Epithelial cell of esophagus (primary cell): ENCODE results near the gene NAPA.

ENCODE experiments used
- DNase-seq: peaks from one replicate; pipeline ENCODE4 v3.0.0; 2010; ENCODE audit warnings: low read depth
- H3K4me3 ChIP-seq: 2 replicates; pipeline ENCODE4 v1.5.1; 2011; ENCODE audit warnings: mild to moderate bottlenecking, low read length, control low read depth
- CTCF ChIP-seq: IDR thresholded peaks from 2 replicates; pipeline ENCODE4 v1.5.1; 2011; ENCODE audit warnings: low read depth, mild to moderate bottlenecking, low read length, control low read depth, inconsistent platforms; ENCODE audit not compliant: insufficient read depth; ENCODE audit errors: missing control alignments

The NAPA gene

GRCh38 chr19:47509973-47510372, 4.9 kb downstream of the NAPA start:
- no peak for TF ChIP-seq CTCF
- peak; percentile 77 for DNase-seq
- H3K4me3 ChIP-seq: no peak overlapping the region

GRCh38 chr19:47509170-47509847, 5.6 kb downstream of the NAPA start:
- no peak overlapping the region for H3K4me3 ChIP-seq
- no peak for TF ChIP-seq CTCF
- peak; percentile 60 for DNase-seq

- no peak for TF ChIP-seq CTCF
- H3K4me3 ChIP-seq: no peak overlapping the region
- DNase-seq: no peak
Observed at GRCh38 chr19:47508721-47509120, 6.1 kb downstream of the NAPA start.

GRCh38 chr19:47507924-47508553, 6.8 kb downstream of the NAPA start:
- DNase-seq: no peak
- H3K4me3 ChIP-seq: no peak overlapping the region
- no peak for TF ChIP-seq CTCF

- no peak for DNase-seq
- TF ChIP-seq CTCF: no peak
- H3K4me3 ChIP-seq: no peak overlapping the region
Observed at GRCh38 chr19:47507012-47507411, 7.9 kb downstream of the NAPA start.

- no peak for TF ChIP-seq CTCF
- no peak for DNase-seq
- H3K4me3 ChIP-seq: no peak overlapping the region
Observed at GRCh38 chr19:47506459-47506858, 8.4 kb downstream of the NAPA start.

- TF ChIP-seq CTCF: no peak
- H3K4me3 ChIP-seq: no peak overlapping the region
- no peak for DNase-seq
Observed at GRCh38 chr19:47505506-47505905, 9.4 kb downstream of the NAPA start.
